Neural progenitor cell (in vitro differentiated cells): ENCODE measurements around the gene LRIT1.

ENCODE experiments used
- EZH2 ChIP-seq: fragments of 200-600 bp; sonication (generic); IDR thresholded peaks from 2 replicates; pipeline ENCODE4 v1.6.1; 2017; ENCODE audit warnings: antibody characterized with exemption, mild to moderate bottlenecking, moderate library complexity
- EZH2phosphoT487 ChIP-seq: fragments of 200-600 bp; sonication (generic); IDR thresholded peaks from 2 replicates; pipeline ENCODE4 v1.6.1; 2017; ENCODE audit warnings: antibody characterized with exemption
- TF ChIP-seq, protein P1 (sequence below): fragments of 200-600 bp; sonication (generic); IDR thresholded peaks from 2 replicates; pipeline ENCODE4 v1.5.1; 2017; ENCODE audit warnings: antibody characterized with exemption, mild to moderate bottlenecking

DNA sequence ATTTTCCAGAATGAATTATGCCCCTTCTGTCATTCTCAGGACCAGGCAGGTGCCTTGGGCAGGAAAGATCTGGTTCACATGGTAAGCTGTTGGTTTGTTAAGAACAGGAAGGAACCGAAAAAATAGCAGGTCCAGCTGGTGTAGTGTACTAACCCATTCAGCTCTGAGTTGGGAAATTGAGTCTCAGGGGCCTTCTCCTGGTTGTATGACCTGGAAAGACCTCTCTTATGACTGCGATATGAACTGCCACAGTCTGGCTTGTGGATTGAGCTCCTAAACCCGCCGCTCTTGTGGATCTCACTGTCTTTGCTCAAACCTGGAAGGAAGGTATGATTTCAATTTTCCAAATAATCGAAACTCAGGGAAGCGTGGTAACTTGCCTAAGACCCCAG lies 4.5 kb downstream of the LRIT1 start:
- TF ChIP-seq, protein P1, sequence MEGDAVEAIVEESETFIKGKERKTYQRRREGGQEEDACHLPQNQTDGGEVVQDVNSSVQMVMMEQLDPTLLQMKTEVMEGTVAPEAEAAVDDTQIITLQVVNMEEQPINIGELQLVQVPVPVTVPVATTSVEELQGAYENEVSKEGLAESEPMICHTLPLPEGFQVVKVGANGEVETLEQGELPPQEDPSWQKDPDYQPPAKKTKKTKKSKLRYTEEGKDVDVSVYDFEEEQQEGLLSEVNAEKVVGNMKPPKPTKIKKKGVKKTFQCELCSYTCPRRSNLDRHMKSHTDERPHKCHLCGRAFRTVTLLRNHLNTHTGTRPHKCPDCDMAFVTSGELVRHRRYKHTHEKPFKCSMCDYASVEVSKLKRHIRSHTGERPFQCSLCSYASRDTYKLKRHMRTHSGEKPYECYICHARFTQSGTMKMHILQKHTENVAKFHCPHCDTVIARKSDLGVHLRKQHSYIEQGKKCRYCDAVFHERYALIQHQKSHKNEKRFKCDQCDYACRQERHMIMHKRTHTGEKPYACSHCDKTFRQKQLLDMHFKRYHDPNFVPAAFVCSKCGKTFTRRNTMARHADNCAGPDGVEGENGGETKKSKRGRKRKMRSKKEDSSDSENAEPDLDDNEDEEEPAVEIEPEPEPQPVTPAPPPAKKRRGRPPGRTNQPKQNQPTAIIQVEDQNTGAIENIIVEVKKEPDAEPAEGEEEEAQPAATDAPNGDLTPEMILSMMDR = no peak
- no peak for TF ChIP-seq EZH2
- no peak for TF ChIP-seq EZH2phosphoT487
